ENCODE measurements around the gene MCC. TPM values are rescaled to one million over a fixed set of nuclear protein-coding genes. Genes with fewer than 3 reads are reported as not detected.

MCC gene
- total RNA-seq, 1 experiment from 2014 or later = 0.60 TPM

DNA sequence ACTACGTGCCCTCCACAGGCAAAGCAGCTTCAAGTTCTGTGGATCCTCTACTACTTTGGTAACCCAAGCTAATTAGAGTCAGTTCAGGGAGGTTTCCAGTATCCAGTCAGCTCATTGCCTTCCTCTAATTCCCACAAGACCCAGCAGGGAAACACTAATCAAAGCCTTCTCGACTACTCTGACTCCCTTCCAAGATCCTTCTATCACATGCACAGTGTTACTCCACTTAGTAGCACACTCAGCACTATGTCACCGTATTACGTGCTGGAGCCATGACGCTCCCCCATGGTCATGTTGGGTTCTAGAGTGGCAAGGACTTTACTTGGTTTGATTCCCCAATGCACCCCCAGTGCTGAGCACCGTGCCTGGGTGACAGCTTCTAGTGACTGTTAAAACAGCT, 458.6 kb downstream of the MCC start:
- H3K4me1 ChIP-seq (ENCODE audit: insufficient read depth, low read length, poor library complexity, severe bottlenecking) = no peaks in the 10 kb centered on the region
- no peak overlapping the region for H3K27ac ChIP-seq (ENCODE audit: low read depth, low read length, poor library complexity, severe bottlenecking)
- no TSS peak for BruUV-seq (replicated peaks)
- no peaks in the 10 kb centered on the region for H3K9me3 ChIP-seq (ENCODE audit: low read depth, low read length, poor library complexity, severe bottlenecking)
- no peak overlapping the region for H3K4me3 ChIP-seq (ENCODE audit: low read depth, low read length, poor library complexity, severe bottlenecking)
- TF ChIP-seq, protein P1, sequence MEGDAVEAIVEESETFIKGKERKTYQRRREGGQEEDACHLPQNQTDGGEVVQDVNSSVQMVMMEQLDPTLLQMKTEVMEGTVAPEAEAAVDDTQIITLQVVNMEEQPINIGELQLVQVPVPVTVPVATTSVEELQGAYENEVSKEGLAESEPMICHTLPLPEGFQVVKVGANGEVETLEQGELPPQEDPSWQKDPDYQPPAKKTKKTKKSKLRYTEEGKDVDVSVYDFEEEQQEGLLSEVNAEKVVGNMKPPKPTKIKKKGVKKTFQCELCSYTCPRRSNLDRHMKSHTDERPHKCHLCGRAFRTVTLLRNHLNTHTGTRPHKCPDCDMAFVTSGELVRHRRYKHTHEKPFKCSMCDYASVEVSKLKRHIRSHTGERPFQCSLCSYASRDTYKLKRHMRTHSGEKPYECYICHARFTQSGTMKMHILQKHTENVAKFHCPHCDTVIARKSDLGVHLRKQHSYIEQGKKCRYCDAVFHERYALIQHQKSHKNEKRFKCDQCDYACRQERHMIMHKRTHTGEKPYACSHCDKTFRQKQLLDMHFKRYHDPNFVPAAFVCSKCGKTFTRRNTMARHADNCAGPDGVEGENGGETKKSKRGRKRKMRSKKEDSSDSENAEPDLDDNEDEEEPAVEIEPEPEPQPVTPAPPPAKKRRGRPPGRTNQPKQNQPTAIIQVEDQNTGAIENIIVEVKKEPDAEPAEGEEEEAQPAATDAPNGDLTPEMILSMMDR (conservative IDR thresholded peaks at IDR 0.05; ENCODE audit: low read depth, low read length) = no peak
- DNase-seq (ENCODE audit: low spot score) = peak; percentile 8
- ChIA-PET POLR2A (ENCODE audit: low non-redundant PET) (no interaction called here), CTCF (no interaction called here)
- intact Hi-C loops (cut with micrococcal nuclease; ENCODE audit: unreplicated experiment) = no loop called here
- H3K36me3 ChIP-seq (ENCODE audit: insufficient read depth, low read length, poor library complexity, severe bottlenecking) = no peaks in the 10 kb centered on the region
- H3K27me3 ChIP-seq (replicated peaks; ENCODE audit: insufficient read depth, low read depth, low read length, poor library complexity) = no peaks in the 10 kb centered on the region

DNA sequence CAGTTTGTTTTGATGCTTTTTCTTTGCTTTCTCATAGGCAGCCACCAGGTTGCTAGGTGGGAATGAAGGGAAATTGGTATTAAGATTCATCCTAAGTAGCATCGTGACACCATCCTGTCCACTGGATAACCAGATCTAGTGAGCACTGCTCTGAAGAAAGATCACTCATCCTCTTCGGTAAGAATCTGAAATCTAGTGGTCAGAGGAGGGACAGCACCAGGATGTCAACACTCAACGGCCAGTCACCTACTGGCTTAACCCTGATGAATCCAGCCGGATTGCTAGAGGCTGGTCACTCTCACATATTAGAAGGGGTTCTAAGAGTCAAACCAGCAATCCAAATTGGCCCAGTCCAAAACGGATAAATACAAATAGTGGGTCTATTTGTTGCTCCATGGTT, 460.8 kb downstream of the MCC start:
- Histone ChIP-seq H3K4me1 (ENCODE audit: insufficient read depth, low read length, poor library complexity, severe bottlenecking) (no peaks in the 10 kb centered on the region), H3K4me3 (ENCODE audit: low read depth, low read length, poor library complexity, severe bottlenecking) (no peak overlapping the region), H3K36me3 (ENCODE audit: insufficient read depth, low read length, poor library complexity, severe bottlenecking) (no peaks in the 10 kb centered on the region), H3K9me3 (ENCODE audit: low read depth, low read length, poor library complexity, severe bottlenecking) (no peaks in the 10 kb centered on the region), H3K27ac (ENCODE audit: low read depth, low read length, poor library complexity, severe bottlenecking) (no peak overlapping the region), H3K27me3 (replicated peaks; ENCODE audit: insufficient read depth, low read depth, low read length, poor library complexity) (no peaks in the 10 kb centered on the region)
- CTCF ChIA-PET = no interaction called here
- TF ChIP-seq EZH2 (IDR thresholded peaks at IDR 0.05; ENCODE audit: borderline replicate concordance, low read depth, low read length, poor library complexity, severe bottlenecking) = no peak
- TF ChIP-seq, protein P1 (conservative IDR thresholded peaks at IDR 0.05; ENCODE audit: low read depth, low read length) = no peak
- BruUV-seq (replicated peaks) = no TSS peak
- POLR2A ChIA-PET (ENCODE audit: low non-redundant PET) = no interaction called here
- intact Hi-C loops (cut with micrococcal nuclease; ENCODE audit: unreplicated experiment) = no loop called here
- no peak for DNase-seq (ENCODE audit: low spot score)

DNA sequence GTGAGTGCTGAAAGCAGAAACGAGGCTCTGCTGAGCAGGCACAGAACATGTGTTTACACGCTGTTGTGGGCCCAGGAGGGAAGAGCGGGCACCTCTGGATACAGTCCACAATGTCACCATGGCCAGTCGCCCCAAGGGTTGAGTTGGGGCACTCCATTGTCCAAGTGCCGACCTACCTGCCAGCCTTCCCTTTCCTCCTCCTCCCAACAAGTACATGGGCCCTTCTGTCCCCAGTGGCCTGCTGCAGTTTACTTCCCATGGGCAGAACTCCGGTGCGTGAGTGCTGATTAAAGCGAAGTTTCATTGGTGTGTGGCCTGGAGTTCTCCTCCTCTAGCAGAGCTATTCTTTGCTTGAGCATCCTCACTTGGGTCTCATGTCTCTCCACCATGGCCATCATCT, 461.2 kb downstream of the MCC start:
- no peak for DNase-seq (ENCODE audit: low spot score)
- Histone ChIP-seq H3K9me3 (ENCODE audit: low read depth, low read length, poor library complexity, severe bottlenecking) (no peaks in the 10 kb centered on the region), H3K36me3 (ENCODE audit: insufficient read depth, low read length, poor library complexity, severe bottlenecking) (no peaks in the 10 kb centered on the region), H3K4me3 (ENCODE audit: low read depth, low read length, poor library complexity, severe bottlenecking) (no peak overlapping the region), H3K27me3 (replicated peaks; ENCODE audit: insufficient read depth, low read depth, low read length, poor library complexity) (no peaks in the 10 kb centered on the region), H3K27ac (ENCODE audit: low read depth, low read length, poor library complexity, severe bottlenecking) (no peak overlapping the region), H3K4me1 (ENCODE audit: insufficient read depth, low read length, poor library complexity, severe bottlenecking) (no peaks in the 10 kb centered on the region)
- BruUV-seq (replicated peaks) = no TSS peak
- TF ChIP-seq, protein P1 (conservative IDR thresholded peaks at IDR 0.05; ENCODE audit: low read depth, low read length) = no peak
- TF ChIP-seq EZH2 (IDR thresholded peaks at IDR 0.05; ENCODE audit: borderline replicate concordance, low read depth, low read length, poor library complexity, severe bottlenecking) = no peak
- ChIA-PET POLR2A (ENCODE audit: low non-redundant PET) (no interaction called here), CTCF (no interaction called here)
- intact Hi-C loops (cut with micrococcal nuclease; ENCODE audit: unreplicated experiment) = no loop called here

Measured in A673 (cell line).